Neutrophil (primary cell): ENCODE results near the gene CERS1.

Experiments used
- H3K27ac ChIP-seq: fragments of 200-600 bp; sonication (generic); 2 replicates; pipeline ENCODE4 v1.5.1; 2016; ENCODE audit warnings: mild to moderate bottlenecking, moderate library complexity
- H3K27me3 ChIP-seq: fragments of 200-600 bp; sonication (generic); 2 replicates; pipeline ENCODE4 v1.6.0; 2016; ENCODE audit warnings: mild to moderate bottlenecking
- H3K36me3 ChIP-seq: fragments of 200-600 bp; sonication (generic); 2 replicates; pipeline ENCODE4 v1.5.1; 2017
- H3K4me1 ChIP-seq, 2 experiments: fragments of 200-600 bp in 1 of 2; sonication (generic) in 1 of 2; 1 replicate in 1 of 2; 2 replicates in 1 of 2; pipeline versions ENCODE4 v1.5.1 to v1.6.1; 2013 to 2016; ENCODE audit warnings: low read depth in 1 of 2, low read length in 1 of 2, mild to moderate bottlenecking in 1 of 2, moderate library complexity in 1 of 2; ENCODE audit not compliant: control insufficient read depth in 1 of 2, insufficient read depth in 1 of 2
- H3K4me3 ChIP-seq, 2 experiments: fragments of 200-600 bp in 1 of 2; sonication (generic) in 1 of 2; 1 replicate in 1 of 2; 2 replicates in 1 of 2; pipeline ENCODE4 v1.5.1; 2013 to 2016; ENCODE audit warnings: low read depth in 1 of 2, low read length in 1 of 2, mild to moderate bottlenecking in 1 of 2, moderate library complexity in 1 of 2
- H3K9me3 ChIP-seq: fragments of 200-600 bp; sonication (generic); 2 replicates; pipeline ENCODE4 v1.5.1; 2016
- TF ChIP-seq, protein P1 (sequence below): fragments of 200-600 bp; sonication (generic); IDR thresholded peaks from 2 replicates; pipeline ENCODE4 v1.5.1; 2016; ENCODE audit warnings: antibody characterized with exemption

Gene CERS1

DNA sequence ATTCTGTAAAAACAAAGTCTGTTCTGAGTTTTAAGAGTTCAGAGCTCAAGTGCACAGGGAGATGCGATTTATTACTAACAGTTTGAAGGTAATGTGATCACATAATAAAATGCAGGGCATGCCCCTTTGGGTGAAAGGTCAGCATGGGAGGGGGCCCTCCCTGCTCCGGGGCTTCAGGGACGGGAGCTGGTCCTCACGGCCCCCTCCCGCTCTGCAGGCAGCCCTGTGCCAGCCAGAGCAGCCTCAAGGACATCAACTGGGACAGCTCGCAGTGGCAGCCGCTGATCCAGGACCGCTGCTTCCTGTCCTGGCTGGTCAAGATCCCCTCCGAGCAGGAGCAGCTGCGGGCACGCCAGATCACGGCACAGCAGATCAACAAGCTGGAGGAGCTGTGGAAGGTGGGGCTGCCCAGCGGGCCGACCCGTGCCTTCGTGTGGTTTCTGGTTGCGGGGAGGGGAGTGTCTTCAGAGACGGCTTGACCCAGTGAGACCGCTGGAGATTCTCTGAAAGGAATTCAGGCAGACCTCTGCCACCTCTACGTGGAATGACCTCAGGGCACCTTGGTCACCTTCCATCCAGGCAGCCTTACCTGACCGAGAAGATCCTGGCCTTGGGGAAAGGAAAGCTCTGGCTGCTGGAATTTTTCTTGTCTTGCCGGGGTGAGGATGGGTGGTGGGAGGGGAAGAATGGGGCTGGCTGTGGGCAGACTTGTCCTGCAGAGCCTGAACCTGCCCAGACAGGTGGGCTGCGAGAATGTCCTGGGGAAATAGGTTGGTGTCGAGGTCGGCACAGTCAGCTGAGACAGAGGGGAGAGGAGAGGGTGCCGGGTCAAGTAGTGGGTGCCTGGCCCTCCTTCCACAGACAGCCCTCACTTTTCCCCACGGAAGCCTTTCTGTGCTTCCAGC lies 45.2 kb downstream of the CERS1 start:
- peaks cover 72% of the 10 kb centered on the region for H3K36me3 ChIP-seq
- TF ChIP-seq, protein P1, sequence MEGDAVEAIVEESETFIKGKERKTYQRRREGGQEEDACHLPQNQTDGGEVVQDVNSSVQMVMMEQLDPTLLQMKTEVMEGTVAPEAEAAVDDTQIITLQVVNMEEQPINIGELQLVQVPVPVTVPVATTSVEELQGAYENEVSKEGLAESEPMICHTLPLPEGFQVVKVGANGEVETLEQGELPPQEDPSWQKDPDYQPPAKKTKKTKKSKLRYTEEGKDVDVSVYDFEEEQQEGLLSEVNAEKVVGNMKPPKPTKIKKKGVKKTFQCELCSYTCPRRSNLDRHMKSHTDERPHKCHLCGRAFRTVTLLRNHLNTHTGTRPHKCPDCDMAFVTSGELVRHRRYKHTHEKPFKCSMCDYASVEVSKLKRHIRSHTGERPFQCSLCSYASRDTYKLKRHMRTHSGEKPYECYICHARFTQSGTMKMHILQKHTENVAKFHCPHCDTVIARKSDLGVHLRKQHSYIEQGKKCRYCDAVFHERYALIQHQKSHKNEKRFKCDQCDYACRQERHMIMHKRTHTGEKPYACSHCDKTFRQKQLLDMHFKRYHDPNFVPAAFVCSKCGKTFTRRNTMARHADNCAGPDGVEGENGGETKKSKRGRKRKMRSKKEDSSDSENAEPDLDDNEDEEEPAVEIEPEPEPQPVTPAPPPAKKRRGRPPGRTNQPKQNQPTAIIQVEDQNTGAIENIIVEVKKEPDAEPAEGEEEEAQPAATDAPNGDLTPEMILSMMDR = no peak
- no peaks in the 10 kb centered on the region for H3K27me3 ChIP-seq
- H3K9me3 ChIP-seq = no peaks in the 10 kb centered on the region
- peaks cover 38 to 45% of the 10 kb centered on the region in 2 experiments for H3K4me1 ChIP-seq
- peak overlapping the region; percentile 94 for H3K27ac ChIP-seq
- H3K4me3 ChIP-seq = no peak overlapping the region

DNA sequence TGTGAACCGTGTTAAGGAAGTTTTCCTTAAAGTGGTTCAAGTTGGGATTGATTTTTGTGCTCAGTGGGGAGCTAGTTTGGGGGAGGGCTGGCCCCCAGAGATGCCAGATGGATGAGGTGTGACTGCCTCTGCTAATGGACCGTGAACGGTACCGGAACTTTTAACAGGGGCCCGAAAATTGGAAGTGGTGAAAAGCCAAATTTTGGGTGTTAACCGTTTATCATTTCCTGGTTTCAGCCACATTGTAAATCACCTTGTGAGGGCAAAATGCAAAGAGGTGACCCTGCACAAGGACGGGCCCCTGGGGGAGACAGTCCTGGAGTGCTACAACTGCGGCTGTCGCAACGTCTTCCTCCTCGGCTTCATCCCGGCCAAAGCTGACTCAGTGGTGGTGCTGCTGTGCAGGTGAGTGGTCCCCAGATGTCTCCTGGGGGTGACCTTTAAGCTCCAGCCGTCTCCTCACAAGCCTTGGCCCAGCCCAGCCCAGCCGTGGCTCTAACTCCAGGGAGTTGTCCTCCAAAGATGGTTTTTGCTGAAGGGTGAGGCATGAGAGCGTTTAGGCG lies 46.0 kb downstream of the CERS1 start:
- Histone ChIP-seq H3K4me3 (peak overlapping the region; percentile 36 to 56), H3K4me1 (peaks cover 38 to 45% of the 10 kb centered on the region in 2 experiments), H3K27me3 (no peaks in the 10 kb centered on the region), H3K36me3 (peaks cover 64% of the 10 kb centered on the region), H3K9me3 (no peaks in the 10 kb centered on the region), H3K27ac (peak overlapping the region; percentile 94)
- TF ChIP-seq, protein P1 = no peak

DNA sequence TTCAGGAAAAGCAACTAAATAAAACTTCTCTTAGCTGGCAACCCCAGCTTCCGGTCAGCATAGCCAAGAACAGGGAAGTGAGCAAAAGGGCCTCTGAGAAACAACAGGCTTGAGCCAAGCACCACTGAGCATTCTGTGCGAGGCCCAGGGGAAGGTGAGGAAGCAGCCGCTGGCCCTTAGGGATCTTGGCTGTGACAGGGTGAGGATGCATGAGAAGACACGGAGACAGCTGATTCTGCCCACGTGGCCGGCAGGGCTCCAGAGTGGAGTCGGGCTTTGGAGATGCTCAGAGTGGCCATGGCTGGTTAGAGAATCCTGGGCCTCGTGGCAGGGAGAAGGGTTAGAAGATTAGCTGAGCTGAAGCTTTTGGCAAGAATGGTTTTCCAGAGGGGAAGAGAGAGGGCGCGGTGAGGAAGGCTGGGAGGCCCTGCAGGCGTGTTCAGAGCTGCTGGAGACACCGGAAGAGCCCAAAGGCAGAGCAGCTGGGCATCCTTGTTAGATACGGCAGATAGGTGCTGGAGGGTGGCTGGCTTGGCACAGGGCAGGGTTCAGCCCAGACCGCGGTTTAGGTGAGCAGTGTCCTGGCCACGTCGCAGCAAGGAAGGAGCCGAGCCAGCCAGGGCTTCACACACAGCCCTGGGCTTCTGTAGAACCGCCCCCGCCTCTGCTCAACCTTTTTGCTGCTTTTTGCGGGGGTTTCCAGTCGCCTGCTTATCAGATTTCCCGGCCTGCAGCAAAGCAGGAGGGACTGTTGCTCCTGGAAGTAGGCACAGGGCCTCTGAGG lies 46.9 kb downstream of the CERS1 start:
- H3K4me1 ChIP-seq = peaks cover 38 to 45% of the 10 kb centered on the region in 2 experiments
- peaks cover 55% of the 10 kb centered on the region for H3K36me3 ChIP-seq
- H3K27me3 ChIP-seq = no peaks in the 10 kb centered on the region
- TF ChIP-seq, protein P1 = peak; percentile 22
- no peaks in the 10 kb centered on the region for H3K9me3 ChIP-seq
- H3K4me3 ChIP-seq = peak overlapping the region; percentile 36 to 56
- peak overlapping the region; percentile 94 for H3K27ac ChIP-seq

DNA sequence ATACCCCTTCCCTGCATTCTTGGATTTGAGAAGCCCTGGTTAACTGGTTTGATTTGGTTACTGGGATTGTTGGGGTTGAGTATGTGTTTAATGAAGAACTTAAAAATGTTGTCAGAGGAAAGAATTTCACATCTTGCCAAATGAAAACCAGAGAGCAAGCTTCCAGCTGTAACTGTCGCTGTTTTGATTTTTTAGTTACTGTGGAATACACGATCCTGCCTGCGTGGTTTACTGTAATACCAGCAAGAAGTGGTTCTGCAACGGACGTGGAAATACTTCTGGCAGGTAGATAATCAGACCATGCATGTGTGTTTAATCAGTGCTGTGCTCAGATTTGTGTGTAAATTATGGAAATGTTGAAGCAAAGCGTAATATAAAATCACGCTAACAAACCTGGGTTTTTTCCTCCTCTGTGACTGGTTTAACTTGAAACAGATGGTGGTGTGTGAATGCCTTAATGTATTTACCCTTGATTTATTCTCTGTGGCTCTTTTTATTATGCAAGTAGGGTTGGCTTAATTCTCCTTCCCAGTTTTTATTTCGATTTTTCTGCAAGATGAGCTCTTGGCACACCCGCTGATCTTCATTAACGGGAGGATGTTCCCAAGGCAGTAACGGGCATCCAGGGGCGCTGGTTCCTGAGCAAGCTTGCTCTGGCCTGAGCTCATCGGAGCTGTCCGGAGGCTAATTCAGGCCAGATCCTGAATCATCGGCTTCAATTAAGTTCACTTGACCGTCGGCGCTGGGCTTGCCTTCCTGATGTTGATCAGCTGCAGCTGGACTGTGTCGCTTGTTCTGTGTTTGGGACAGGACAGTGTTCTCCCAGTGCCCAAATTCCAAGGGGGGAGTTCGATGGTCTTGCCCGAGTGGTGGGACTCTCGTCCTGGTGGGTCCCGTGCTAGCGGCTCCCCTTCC lies 48.2 kb downstream of the CERS1 start:
- H3K36me3 ChIP-seq = peaks cover 43% of the 10 kb centered on the region
- H3K4me3 ChIP-seq = peak overlapping the region; percentile 36 to 56
- peaks cover 38 to 45% of the 10 kb centered on the region in 2 experiments for H3K4me1 ChIP-seq

More for the DNA sequence above, 48.2 kb downstream of the CERS1 start:
- Histone ChIP-seq H3K27me3 (no peaks in the 10 kb centered on the region), H3K27ac (peak overlapping the region; percentile 94), H3K9me3 (no peaks in the 10 kb centered on the region)
- TF ChIP-seq, protein P1 = no peak
